PC-3 (cell line): ENCODE measurements around the gene CTNNBIP1.

Experiments used
- EZH2phosphoT487 ChIP-seq: fragments of 300-600 bp; sonication (generic); IDR thresholded peaks from 2 replicates; pipeline ENCODE4 v1.6.1; 2018; ENCODE audit warnings: mild to moderate bottlenecking, antibody characterized with exemption, low read length, borderline replicate concordance
- TF ChIP-seq, protein P1 (sequence below): fragments of 300-600 bp; sonication (generic); conservative IDR thresholded peaks from 2 replicates; pipeline ENCODE4 v1.5.1; 2017; ENCODE audit warnings: antibody characterized with exemption, low read depth, mild to moderate bottlenecking, low read length

DNA sequence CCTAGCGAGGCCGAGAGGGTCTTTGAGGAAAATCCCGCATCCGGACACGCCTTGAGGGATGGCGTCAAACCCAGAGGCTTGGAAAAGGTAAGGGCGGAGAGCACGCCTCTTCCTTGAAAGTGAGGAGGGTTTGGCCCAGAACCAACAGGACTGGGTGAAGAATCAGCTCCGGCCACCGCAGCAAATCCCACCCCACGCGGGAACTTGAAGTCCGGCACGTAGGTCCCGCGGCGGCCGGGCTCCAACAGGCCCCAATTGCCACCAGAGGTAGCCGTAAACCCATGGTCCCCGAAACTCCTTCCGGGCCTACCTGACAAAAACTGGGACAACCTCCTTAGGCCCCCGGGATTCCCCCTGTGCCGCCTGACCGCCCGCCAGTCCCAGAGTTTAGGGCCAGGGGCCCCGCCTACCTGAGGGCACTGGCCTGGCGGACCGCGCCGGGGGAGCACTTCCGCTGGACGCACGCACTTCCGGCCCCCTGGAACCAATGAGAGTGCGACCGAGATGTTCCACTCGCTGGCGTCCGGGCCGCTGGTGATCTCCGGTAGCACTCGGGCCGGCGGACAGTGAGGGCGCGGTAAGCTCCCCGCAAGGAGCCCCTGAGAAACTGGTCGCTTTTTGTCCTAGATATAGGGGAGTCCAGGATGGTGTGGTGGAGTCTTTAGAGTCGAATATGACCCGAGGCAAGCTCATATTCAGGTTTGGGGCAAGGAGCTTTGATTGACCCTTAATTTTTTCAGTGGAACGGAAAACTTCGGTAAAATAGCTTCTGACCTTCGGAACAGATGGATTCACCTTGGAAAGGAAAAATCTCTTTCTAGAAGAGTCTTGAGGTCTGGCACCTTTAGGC lies 33.1 kb upstream of the CTNNBIP1 start, which contains the start of the genes LZIC and NMNAT1:
- TF ChIP-seq, protein P1, sequence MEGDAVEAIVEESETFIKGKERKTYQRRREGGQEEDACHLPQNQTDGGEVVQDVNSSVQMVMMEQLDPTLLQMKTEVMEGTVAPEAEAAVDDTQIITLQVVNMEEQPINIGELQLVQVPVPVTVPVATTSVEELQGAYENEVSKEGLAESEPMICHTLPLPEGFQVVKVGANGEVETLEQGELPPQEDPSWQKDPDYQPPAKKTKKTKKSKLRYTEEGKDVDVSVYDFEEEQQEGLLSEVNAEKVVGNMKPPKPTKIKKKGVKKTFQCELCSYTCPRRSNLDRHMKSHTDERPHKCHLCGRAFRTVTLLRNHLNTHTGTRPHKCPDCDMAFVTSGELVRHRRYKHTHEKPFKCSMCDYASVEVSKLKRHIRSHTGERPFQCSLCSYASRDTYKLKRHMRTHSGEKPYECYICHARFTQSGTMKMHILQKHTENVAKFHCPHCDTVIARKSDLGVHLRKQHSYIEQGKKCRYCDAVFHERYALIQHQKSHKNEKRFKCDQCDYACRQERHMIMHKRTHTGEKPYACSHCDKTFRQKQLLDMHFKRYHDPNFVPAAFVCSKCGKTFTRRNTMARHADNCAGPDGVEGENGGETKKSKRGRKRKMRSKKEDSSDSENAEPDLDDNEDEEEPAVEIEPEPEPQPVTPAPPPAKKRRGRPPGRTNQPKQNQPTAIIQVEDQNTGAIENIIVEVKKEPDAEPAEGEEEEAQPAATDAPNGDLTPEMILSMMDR = no peak
- no peak for TF ChIP-seq EZH2phosphoT487
